H9 (cell line): Measurements from ENCODE around the gene ZNF70. TPM values are rescaled to one million over a fixed set of nuclear protein-coding genes. Genes with fewer than 3 reads are reported as not detected.

Experiments used
- DNase-seq: peaks from one replicate; pipeline ENCODE4 v3.0.0-alpha.2; 2017
- H2AFZ ChIP-seq: one replicate; pipeline ENCODE4 v1.6.1; 2013; ENCODE audit warnings: mild to moderate bottlenecking, low read length, control low read depth, moderate library complexity
- H2AK5ac ChIP-seq: 2 replicates; pipeline ENCODE4 v1.6.1; 2013; ENCODE audit warnings: low read length, control low read depth, mixed read lengths; ENCODE audit not compliant: insufficient read length
- H2BK120ac ChIP-seq: one replicate; pipeline ENCODE4 v1.6.1; 2013; ENCODE audit warnings: low read depth, mild to moderate bottlenecking, low read length, control low read depth, inconsistent platforms; ENCODE audit not compliant: poor library complexity, severe bottlenecking
- H2BK12ac ChIP-seq: 2 replicates; pipeline ENCODE4 v1.6.1; 2013; ENCODE audit warnings: low read length, control low read depth, mixed read lengths, low read depth; ENCODE audit not compliant: insufficient read length
- H2BK15ac ChIP-seq: 2 replicates; pipeline ENCODE4 v1.6.1; 2013; ENCODE audit warnings: low read depth, low read length, control low read depth
- H2BK20ac ChIP-seq: one replicate; pipeline ENCODE4 v1.6.1; 2013; ENCODE audit warnings: low read depth, mild to moderate bottlenecking, low read length, control low read depth, inconsistent platforms; ENCODE audit not compliant: poor library complexity, severe bottlenecking
- H2BK5ac ChIP-seq: 2 replicates; pipeline ENCODE4 v1.6.1; 2013; ENCODE audit warnings: low read length, control low read depth, mixed read lengths; ENCODE audit not compliant: insufficient read length
- H3K14ac ChIP-seq: 2 replicates; pipeline ENCODE4 v1.6.1; 2013; ENCODE audit warnings: low read length, control low read depth; ENCODE audit not compliant: insufficient read depth
- H3K18ac ChIP-seq: 2 replicates; pipeline ENCODE4 v1.6.1; 2013; ENCODE audit warnings: low read depth, mild to moderate bottlenecking, mixed read lengths, low read length, control low read depth; ENCODE audit not compliant: insufficient read length
- H3K23ac ChIP-seq: 2 replicates; pipeline ENCODE4 v1.6.1; 2013; ENCODE audit warnings: low read length, control low read depth, mixed read lengths, low read depth; ENCODE audit not compliant: insufficient read length
- H3K23me2 ChIP-seq: 2 replicates; pipeline ENCODE4 v1.6.1; 2013; ENCODE audit warnings: low read depth, mild to moderate bottlenecking, mixed read lengths, low read length, control low read depth; ENCODE audit not compliant: insufficient read length, poor library complexity, severe bottlenecking
- H3K27ac ChIP-seq: 2 replicates; pipeline ENCODE4 v1.5.1; 2013; ENCODE audit warnings: low read length, control low read depth, mixed read lengths, low read depth; ENCODE audit not compliant: insufficient read length
- H3K27me3 ChIP-seq: 2 replicates; pipeline ENCODE4 v1.6.1; 2013; ENCODE audit warnings: low read length, control low read depth, inconsistent platforms; ENCODE audit not compliant: insufficient read depth
- H3K4ac ChIP-seq: 2 replicates; pipeline ENCODE4 v1.6.1; 2013; ENCODE audit warnings: low read depth, mild to moderate bottlenecking, control low read depth, inconsistent platforms, low read length, moderate library complexity
- H3K4me1 ChIP-seq: 2 replicates; pipeline ENCODE4 v1.6.1; 2013; ENCODE audit warnings: low read length, control low read depth, inconsistent platforms; ENCODE audit not compliant: insufficient read depth
- H3K4me2 ChIP-seq: 2 replicates; pipeline ENCODE4 v1.6.1; 2013; ENCODE audit warnings: low read length, control low read depth, mixed read lengths; ENCODE audit not compliant: insufficient read length, insufficient read depth
- H3K56ac ChIP-seq: 2 replicates; pipeline ENCODE4 v1.6.1; 2013; ENCODE audit warnings: low read depth, mild to moderate bottlenecking, mixed read lengths, low read length, control low read depth; ENCODE audit not compliant: insufficient read length
- H3K79me1 ChIP-seq: 2 replicates; pipeline ENCODE4 v1.6.1; 2013; ENCODE audit warnings: low read depth, mild to moderate bottlenecking, moderate library complexity, low read length, control low read depth, inconsistent platforms; ENCODE audit not compliant: insufficient read depth, poor library complexity, severe bottlenecking
- H3K79me2 ChIP-seq: 2 replicates; pipeline ENCODE4 v1.6.1; 2013; ENCODE audit warnings: low read length, control low read depth, inconsistent platforms; ENCODE audit not compliant: insufficient read depth
- H3K9ac ChIP-seq: 2 replicates; pipeline ENCODE4 v1.6.1; 2013; ENCODE audit warnings: low read length, control low read depth, mixed read lengths; ENCODE audit not compliant: insufficient read length; ENCODE audit errors: extremely low read depth
- H3K9me3 ChIP-seq: one replicate; pipeline ENCODE4 v1.6.1; 2013; ENCODE audit warnings: low read depth, low read length, inconsistent platforms; ENCODE audit not compliant: control insufficient read depth
- H3T11ph ChIP-seq: one replicate; pipeline ENCODE4 v1.6.1; 2013; ENCODE audit warnings: mild to moderate bottlenecking, low read length, control low read depth, inconsistent platforms
- H4K20me1 ChIP-seq: one replicate; pipeline ENCODE4 v1.6.1; 2013; ENCODE audit not compliant: control insufficient read depth, insufficient read length, insufficient read depth
- H4K5ac ChIP-seq: 2 replicates; pipeline ENCODE4 v1.6.1; 2013; ENCODE audit warnings: low read depth, mild to moderate bottlenecking, mixed read lengths, low read length, control low read depth; ENCODE audit not compliant: insufficient read length
- H4K8ac ChIP-seq: replicated peaks from 2 replicates; pipeline ENCODE4 v1.6.1; 2013; ENCODE audit warnings: low read length, control low read depth, mixed read lengths, low read depth; ENCODE audit not compliant: insufficient read length
- H4K91ac ChIP-seq: 2 replicates; pipeline ENCODE4 v1.6.1; 2013; ENCODE audit warnings: low read depth, mild to moderate bottlenecking, moderate library complexity, mixed read lengths, low read length, control low read depth; ENCODE audit not compliant: insufficient read length
- H3K27ac Mint-ChIP-seq, 3 experiments: 2 replicates in 2 of 3; 3 replicates in 1 of 3; pipeline ENCODE4 v1.8.0; 2020 to 2021; ENCODE audit warnings: mixed read lengths in 3 of 3, mild to moderate bottlenecking in 1 of 3, moderate library complexity in 1 of 3
- H3K27me3 Mint-ChIP-seq: 2 replicates; pipeline ENCODE4 v1.8.0; 2021; ENCODE audit warnings: low read depth, mild to moderate bottlenecking, moderate library complexity, mixed read lengths
- H3K36me3 Mint-ChIP-seq, 3 experiments: 2 replicates in 2 of 3; 3 replicates in 1 of 3; pipeline ENCODE4 v1.8.0; 2020 to 2021; ENCODE audit warnings: low read depth in 3 of 3, mixed read lengths in 3 of 3; ENCODE audit not compliant: insufficient read depth in 1 of 3
- H3K4me1 Mint-ChIP-seq, 2 experiments: 2 replicates each; pipeline ENCODE4 v1.8.0; 2020; ENCODE audit warnings: mixed read lengths in 2 of 2
- H3K4me3 Mint-ChIP-seq, 2 experiments: 2 replicates in 1 of 2; 3 replicates in 1 of 2; pipeline ENCODE4 v1.8.0; 2020 to 2021; ENCODE audit warnings: mild to moderate bottlenecking in 2 of 2, mixed read lengths in 2 of 2, moderate library complexity in 1 of 2
- H3K9me3 Mint-ChIP-seq, 2 experiments: 2 replicates in 1 of 2; 3 replicates in 1 of 2; pipeline ENCODE4 v1.8.0; 2020; ENCODE audit warnings: mild to moderate bottlenecking in 2 of 2, mixed read lengths in 2 of 2, moderate library complexity in 1 of 2
- WGBS: extraction: QIAGEN DNeasy Blood & Tissue Kit; methylation state at CpG from one replicate; pipeline ENCODE4 v1.1.7; 2013; ENCODE audit warnings: missing lambda C conversion rate, low lambda C conversion rate, mixed read lengths; ENCODE audit not compliant: insufficient read length; ENCODE audit errors: extremely low coverage; 5-methylcytosine and 5-hydroxymethylcytosine counted together
- total RNA-seq: library from RNA; stranded (reverse); gene quantifications from 2 replicates; pipeline ENCODE4 v1.2.1, GENCODE V29; 2021
- TF ChIP-seq, protein P1 (sequence below): fragments of 200-600 bp; sonication (generic); conservative IDR thresholded peaks from 3 replicates; pipeline ENCODE4 v1.8.0; 2021; ENCODE audit warnings: antibody characterized with exemption, mild to moderate bottlenecking

The ZNF70 gene
- total RNA-seq, 1 experiment from 2014 or later: 3.5 TPM

- no peak overlapping the region for H2BK15ac ChIP-seq
- H4K5ac ChIP-seq: no peak overlapping the region
- H3K4me2 ChIP-seq: no peak overlapping the region
- H2BK120ac ChIP-seq: no peak overlapping the region
- Mint-ChIP-seq H3K36me3 (peaks cover 16 to 45% (median 31%) of the 10 kb centered on the region in 3 experiments), H3K4me1 (no peaks in the 10 kb centered on the region), H3K9me3 (no peaks in the 10 kb centered on the region), H3K27ac (peak overlapping the region in 1 of 3 experiments; percentile 57; a peak in 1 of 7 replicates), H3K4me3 (no peak overlapping the region), H3K27me3 (no peaks in the 10 kb centered on the region)
- H3K56ac ChIP-seq: no peak overlapping the region
- no peaks in the 10 kb centered on the region for H3K4me1 ChIP-seq
- no peaks in the 10 kb centered on the region for H3K79me2 ChIP-seq
- H3K18ac ChIP-seq: no peak overlapping the region
- no peak overlapping the region for H3T11ph ChIP-seq
- no peak overlapping the region for H4K8ac ChIP-seq
- no peaks in the 10 kb centered on the region for H4K20me1 ChIP-seq
- no peaks in the 10 kb centered on the region for H3K23me2 ChIP-seq
- H2AK5ac ChIP-seq: no peak overlapping the region
- no peak overlapping the region for H3K27ac ChIP-seq
- no peak overlapping the region for H2BK12ac ChIP-seq
- DNase-seq: no peak
- no peak overlapping the region for H3K9ac ChIP-seq
- H3K4ac ChIP-seq: no peak overlapping the region
- no peaks in the 10 kb centered on the region for H3K79me1 ChIP-seq
- H3K14ac ChIP-seq: no peak overlapping the region
- TF ChIP-seq, protein P1, sequence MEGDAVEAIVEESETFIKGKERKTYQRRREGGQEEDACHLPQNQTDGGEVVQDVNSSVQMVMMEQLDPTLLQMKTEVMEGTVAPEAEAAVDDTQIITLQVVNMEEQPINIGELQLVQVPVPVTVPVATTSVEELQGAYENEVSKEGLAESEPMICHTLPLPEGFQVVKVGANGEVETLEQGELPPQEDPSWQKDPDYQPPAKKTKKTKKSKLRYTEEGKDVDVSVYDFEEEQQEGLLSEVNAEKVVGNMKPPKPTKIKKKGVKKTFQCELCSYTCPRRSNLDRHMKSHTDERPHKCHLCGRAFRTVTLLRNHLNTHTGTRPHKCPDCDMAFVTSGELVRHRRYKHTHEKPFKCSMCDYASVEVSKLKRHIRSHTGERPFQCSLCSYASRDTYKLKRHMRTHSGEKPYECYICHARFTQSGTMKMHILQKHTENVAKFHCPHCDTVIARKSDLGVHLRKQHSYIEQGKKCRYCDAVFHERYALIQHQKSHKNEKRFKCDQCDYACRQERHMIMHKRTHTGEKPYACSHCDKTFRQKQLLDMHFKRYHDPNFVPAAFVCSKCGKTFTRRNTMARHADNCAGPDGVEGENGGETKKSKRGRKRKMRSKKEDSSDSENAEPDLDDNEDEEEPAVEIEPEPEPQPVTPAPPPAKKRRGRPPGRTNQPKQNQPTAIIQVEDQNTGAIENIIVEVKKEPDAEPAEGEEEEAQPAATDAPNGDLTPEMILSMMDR: no peak
- no peak overlapping the region for H2BK5ac ChIP-seq
- H4K91ac ChIP-seq: no peak overlapping the region
- no peak overlapping the region for H2AFZ ChIP-seq
- no CpG with 5 or more reads among the region's 11 CpGs for WGBS
- no peaks in the 10 kb centered on the region for H3K9me3 ChIP-seq
- H3K23ac ChIP-seq: no peak overlapping the region
- no peak overlapping the region for H2BK20ac ChIP-seq
- no peaks in the 10 kb centered on the region for H3K27me3 ChIP-seq
Observed at GRCh38 chr22:23697031-23697970, 53.6 kb downstream of the ZNF70 start.
